Tibial nerve (tissue), 4 donors: ENCODE results near the gene RAI1. TPM values are rescaled to one million over a fixed set of nuclear protein-coding genes. Genes with fewer than 3 reads are reported as not detected.

ENCODE experiments used
- DNase-seq, 2 donors: peaks; one replicate each; pipeline ENCODE4 v3.0.0-alpha.2; 2019; ENCODE audit warnings: low spot score in 2 of 2
- H3K27ac ChIP-seq, 4 donors: fragments of 200-600 bp; sonication (generic) in 3 of 4; one replicate each; pipeline ENCODE4 v1.5.1; 2017 to 2019; ENCODE audit warnings: mild to moderate bottlenecking in 1 of 4
- H3K27me3 ChIP-seq, 2 donors: fragments of 200-600 bp; sonication (generic) in 1 of 2; one replicate each; pipeline versions ENCODE4 v1.5.1 to v1.6.0; 2017 to 2019
- H3K36me3 ChIP-seq, 3 donors: fragments of 200-600 bp; sonication (generic); one replicate each; pipeline ENCODE4 v1.5.1; 2018 to 2019
- H3K4me1 ChIP-seq, 4 donors: fragments of 200-600 bp; sonication (generic) in 3 of 4; one replicate each; pipeline ENCODE4 v1.5.1; 2017 to 2019
- H3K4me3 ChIP-seq, 4 donors: fragments of 200-600 bp; sonication (generic) in 3 of 4; one replicate each; pipeline ENCODE4 v1.5.1; 2017 to 2019; ENCODE audit warnings: mild to moderate bottlenecking in 1 of 4, moderate library complexity in 1 of 4
- H3K9me3 ChIP-seq, 4 donors: fragments of 200-600 bp; sonication (generic) in 3 of 4; one replicate each; pipeline ENCODE4 v1.5.1; 2017 to 2019
- EP300 ChIP-seq, 2 donors: sonication (generic); formaldehyde crosslinking; IDR thresholded peaks; one replicate each; pipeline ENCODE4 v1.6.1; 2017; ENCODE audit warnings: antibody characterized with exemption in 2 of 2, mild to moderate bottlenecking in 1 of 2
- POLR2A ChIP-seq, 2 donors: fragments of 450-650 bp; IDR thresholded peaks; one replicate each; pipeline ENCODE4 v1.6.1; 2017; ENCODE audit warnings: antibody characterized with exemption in 2 of 2, mild to moderate bottlenecking in 2 of 2, moderate library complexity in 2 of 2
- WGBS, 2 donors: methylation state at CpG; one replicate each; pipeline ENCODE4 v1.1.5; 2018; 5-methylcytosine and 5-hydroxymethylcytosine counted together
- total RNA-seq, 4 donors: library from RNA; depleted of rRNA; stranded (reverse); fragments of >200 nt; gene quantifications; one replicate each; pipeline ENCODE4 v1.1.0, GENCODE V29; 2016
- TF ChIP-seq, protein P1 (sequence below), 5 experiments: fragments of 200-600 bp in 3 of 5; fragments of 450-650 bp in 2 of 5; sonication (generic) in 3 of 5; IDR thresholded peaks; one replicate each; pipeline ENCODE4 v1.5.1; 2016 to 2019; ENCODE audit warnings: antibody characterized with exemption in 5 of 5, mild to moderate bottlenecking in 3 of 5, moderate library complexity in 2 of 5

Gene RAI1
- total RNA-seq, 4 donors from 2014 or later = 32.9 to 52.7 (median 45.9) TPM

DNA sequence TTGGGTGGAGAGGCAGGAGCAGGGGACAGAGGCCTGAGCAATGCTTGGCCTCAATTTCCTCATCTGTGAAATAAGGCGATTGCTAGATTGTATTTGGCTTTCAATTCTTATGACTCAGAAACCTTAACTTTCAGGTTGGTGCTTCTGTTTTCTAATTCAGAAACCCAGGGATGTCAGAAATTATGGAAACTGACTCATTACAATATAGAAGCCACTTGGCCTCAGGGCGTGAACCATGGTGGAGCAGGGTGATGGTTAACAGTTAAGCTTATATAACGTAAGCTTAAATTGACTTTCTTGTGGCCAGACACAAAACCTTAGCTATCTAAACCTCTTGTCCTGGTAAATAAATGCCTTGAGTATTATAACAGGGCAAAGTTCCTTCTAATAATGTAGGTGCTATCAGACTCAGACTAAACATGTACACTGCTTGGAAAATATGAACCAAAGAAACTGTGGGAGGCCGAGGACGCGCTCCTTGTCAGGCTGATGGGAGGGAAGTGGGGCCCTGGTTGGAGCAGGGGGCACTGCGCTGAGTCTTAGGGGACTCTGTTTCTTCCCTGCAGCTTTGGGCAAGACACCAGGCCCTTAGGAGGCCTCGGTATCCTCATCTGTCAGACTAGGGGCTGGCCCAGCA, 172.7 kb downstream of the RAI1 start:
- H3K27me3 ChIP-seq = no peaks in the 10 kb centered on the region
- TF ChIP-seq POLR2A (IDR thresholded peaks at IDR 0.05) (no peak), EP300 (IDR thresholded peaks at IDR 0.05) (no peak)
- TF ChIP-seq, protein P1, sequence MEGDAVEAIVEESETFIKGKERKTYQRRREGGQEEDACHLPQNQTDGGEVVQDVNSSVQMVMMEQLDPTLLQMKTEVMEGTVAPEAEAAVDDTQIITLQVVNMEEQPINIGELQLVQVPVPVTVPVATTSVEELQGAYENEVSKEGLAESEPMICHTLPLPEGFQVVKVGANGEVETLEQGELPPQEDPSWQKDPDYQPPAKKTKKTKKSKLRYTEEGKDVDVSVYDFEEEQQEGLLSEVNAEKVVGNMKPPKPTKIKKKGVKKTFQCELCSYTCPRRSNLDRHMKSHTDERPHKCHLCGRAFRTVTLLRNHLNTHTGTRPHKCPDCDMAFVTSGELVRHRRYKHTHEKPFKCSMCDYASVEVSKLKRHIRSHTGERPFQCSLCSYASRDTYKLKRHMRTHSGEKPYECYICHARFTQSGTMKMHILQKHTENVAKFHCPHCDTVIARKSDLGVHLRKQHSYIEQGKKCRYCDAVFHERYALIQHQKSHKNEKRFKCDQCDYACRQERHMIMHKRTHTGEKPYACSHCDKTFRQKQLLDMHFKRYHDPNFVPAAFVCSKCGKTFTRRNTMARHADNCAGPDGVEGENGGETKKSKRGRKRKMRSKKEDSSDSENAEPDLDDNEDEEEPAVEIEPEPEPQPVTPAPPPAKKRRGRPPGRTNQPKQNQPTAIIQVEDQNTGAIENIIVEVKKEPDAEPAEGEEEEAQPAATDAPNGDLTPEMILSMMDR (IDR thresholded peaks at IDR 0.05) = no peak
- no peak for DNase-seq
- peaks cover 7 to 77% (median 38%) of the 10 kb centered on the region in 4 donors for H3K4me1 ChIP-seq
- H3K9me3 ChIP-seq = no peaks in the 10 kb centered on the region
- 90 to 91% methylated on average over 8 of the region's 8 CpGs for WGBS, 2 donors
- H3K36me3 ChIP-seq = peaks cover 0 to 4% (median 0%) of the 10 kb centered on the region in 3 donors
- no peak overlapping the region for H3K4me3 ChIP-seq
- H3K27ac ChIP-seq = peak overlapping the region in 3 of 4 donors; percentile 51 to 100 (median 95)

DNA sequence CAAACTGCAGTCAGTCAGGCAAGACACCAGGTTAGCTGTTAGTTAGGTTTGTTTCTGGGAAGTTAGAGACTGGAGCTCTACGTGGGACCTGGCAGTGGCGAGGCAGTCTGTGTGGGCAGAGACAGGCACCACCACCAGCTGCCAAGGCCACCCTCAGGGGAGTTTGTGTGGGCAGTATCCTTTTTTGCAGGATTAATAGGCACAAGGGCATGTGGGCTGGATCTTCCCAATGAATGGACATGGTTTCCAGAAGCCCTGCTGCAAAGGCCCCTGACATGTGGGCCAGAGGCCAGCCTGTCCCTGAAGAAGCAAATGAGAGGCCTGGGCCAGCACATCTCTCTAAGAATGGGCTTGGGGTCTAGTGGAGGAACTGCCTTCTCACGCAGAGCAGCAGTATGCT, 174.7 kb downstream of the RAI1 start:
- H3K36me3 ChIP-seq = peaks cover 0 to 6% (median 0%) of the 10 kb centered on the region in 3 donors
- no peak overlapping the region for H3K4me3 ChIP-seq

DNA sequence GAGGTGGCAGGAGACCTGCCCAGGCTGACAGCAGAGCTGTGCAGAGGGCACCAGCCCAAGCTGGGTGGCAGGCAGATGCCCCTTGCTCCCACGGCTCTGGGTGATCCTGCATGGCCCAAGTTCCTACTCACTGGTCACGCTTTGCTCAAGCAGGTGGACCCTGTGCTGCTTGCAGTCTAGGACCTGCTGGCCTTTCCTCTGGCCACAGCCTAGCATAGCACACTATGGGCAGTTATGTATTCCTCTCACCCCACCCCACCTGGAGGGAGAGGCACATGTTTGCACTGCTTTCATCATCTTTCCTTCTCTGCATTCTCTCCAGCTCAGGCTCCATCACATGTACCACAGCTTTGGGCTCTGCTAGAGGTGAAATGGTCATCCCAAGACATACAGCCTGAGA, 175.1 kb downstream of the RAI1 start:
- DNase-seq = no peak
- Histone ChIP-seq H3K4me3 (no peak overlapping the region), H3K9me3 (no peaks in the 10 kb centered on the region), H3K36me3 (peaks cover 0 to 10% (median 0%) of the 10 kb centered on the region in 3 donors), H3K27ac (peak overlapping the region; percentile 1 to 95 (median 41)), H3K4me1 (peaks cover 0 to 72% (median 31%) of the 10 kb centered on the region in 4 donors), H3K27me3 (no peaks in the 10 kb centered on the region)
- WGBS, 2 donors = 65 to 74% methylated on average over 2 of the region's 2 CpGs
- TF ChIP-seq, protein P1 (IDR thresholded peaks at IDR 0.05) = no peak
- TF ChIP-seq POLR2A (IDR thresholded peaks at IDR 0.05) = no peak
- TF ChIP-seq EP300 (IDR thresholded peaks at IDR 0.05) = no peak

More for the DNA sequence above, 174.7 kb downstream of the RAI1 start:
- Histone ChIP-seq H3K4me1 (peaks cover 0 to 72% (median 30%) of the 10 kb centered on the region in 4 donors), H3K9me3 (no peaks in the 10 kb centered on the region), H3K27me3 (no peaks in the 10 kb centered on the region), H3K27ac (peak overlapping the region; percentile 1 to 95 (median 41))
- TF ChIP-seq POLR2A (IDR thresholded peaks at IDR 0.05) = no peak
- TF ChIP-seq EP300 (IDR thresholded peaks at IDR 0.05) = no peak
- TF ChIP-seq, protein P1 (IDR thresholded peaks at IDR 0.05) = no peak
- 22 to 28% methylated on average over 2 to 3 of the region's 3 CpGs for WGBS, 2 donors
- no peak for DNase-seq

DNA sequence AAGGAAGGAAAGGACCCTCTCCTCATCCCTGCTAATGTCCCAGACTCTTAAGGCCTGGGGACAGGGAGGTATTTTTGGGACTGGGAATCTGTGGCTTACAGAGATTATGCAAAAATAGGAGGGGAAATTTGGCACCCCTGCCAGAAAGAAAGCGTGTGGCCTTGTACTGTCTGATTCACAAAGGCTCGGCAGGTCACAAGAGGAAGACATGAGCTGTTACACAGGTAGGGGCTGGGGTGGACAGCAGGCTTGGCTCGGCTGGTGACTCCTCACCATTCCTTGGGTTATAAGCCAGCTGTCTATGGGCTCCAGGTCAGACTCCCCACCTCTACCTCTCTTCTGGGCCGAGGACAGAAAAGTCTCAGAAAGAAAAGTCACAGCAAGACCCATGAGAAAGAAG, 176.2 kb downstream of the RAI1 start:
- DNase-seq = no peak
- peaks cover 0 to 15% (median 0%) of the 10 kb centered on the region in 3 donors for H3K36me3 ChIP-seq
- 88 to 91% methylated on average over 4 of the region's 4 CpGs for WGBS, 2 donors

More for the DNA sequence above, 176.2 kb downstream of the RAI1 start:
- no peaks in the 10 kb centered on the region for H3K9me3 ChIP-seq
- H3K4me1 ChIP-seq = peaks cover 0 to 74% (median 32%) of the 10 kb centered on the region in 4 donors
- no peaks in the 10 kb centered on the region for H3K27me3 ChIP-seq
- peak overlapping the region in 2 of 4 donors; percentile 57 to 74 for H3K27ac ChIP-seq
- TF ChIP-seq POLR2A (IDR thresholded peaks at IDR 0.05) (no peak), EP300 (IDR thresholded peaks at IDR 0.05) (no peak)
- TF ChIP-seq, protein P1 (IDR thresholded peaks at IDR 0.05) = no peak
- H3K4me3 ChIP-seq = no peak overlapping the region
